HG03575 (cell line): ENCODE results near the gene SIRT2.
"Not testable (repeated sequence)": the region's sequence is repeated elsewhere in the genome, so short reads cannot be mapped to it uniquely, and the experiment has no call there.

Experiments used
- ATAC-seq: cut with Tn5 transposase; IDR thresholded peaks from one replicate; pipeline ENCODE4 v1.9.1; 2021; ENCODE audit not compliant: unreplicated experiment, insufficient number of reproducible peaks, low FRiP score; ENCODE audit errors: extremely low read depth

SIRT2 gene

GRCh38 chr19:38837656-38838121 is 61.7 kb downstream of the SIRT2 start:
- ATAC-seq, result no peak

- ATAC-seq, result no peak
Observed at GRCh38 chr19:38836983-38837626, 62.3 kb downstream of the SIRT2 start.

DNA sequence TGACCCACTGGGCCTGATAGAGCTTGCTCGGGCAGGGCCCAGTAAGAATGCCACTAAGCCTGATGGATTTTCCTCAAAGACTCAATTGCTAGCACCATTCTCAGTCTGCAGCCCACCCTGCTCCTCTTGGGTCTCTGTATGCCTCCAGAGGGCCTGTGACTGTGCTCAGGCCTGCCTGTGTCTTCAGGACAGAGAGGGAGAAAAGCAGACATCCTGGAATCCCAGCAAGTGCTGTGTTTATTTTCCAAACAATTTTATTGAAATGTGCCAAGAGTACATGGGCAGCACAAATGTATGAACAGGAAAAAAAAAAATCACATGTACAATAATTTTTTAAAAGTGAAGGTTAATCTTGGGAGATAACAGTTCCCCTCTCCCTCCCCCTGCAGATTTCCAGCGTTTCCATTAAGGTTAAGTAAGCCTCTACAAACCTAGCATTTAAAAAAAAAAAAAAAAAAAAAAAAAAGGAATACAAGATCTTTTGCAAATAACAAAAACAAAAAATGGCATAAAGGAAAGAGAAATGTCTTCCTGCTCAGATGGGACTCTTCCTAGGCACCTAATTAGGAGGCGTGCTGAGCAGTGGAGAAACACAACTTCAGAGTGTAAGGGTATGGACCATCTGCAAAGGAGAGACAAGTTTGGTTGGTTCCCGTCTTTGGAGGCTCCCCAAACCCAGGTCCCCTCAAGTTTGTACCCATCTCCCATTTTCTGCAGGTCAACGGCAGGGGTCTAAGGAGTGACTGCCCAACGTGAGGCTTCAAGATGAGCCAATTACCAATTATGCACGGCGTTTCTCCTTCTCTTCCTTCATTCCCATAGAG is 63.0 kb downstream of the SIRT2 start:
- no peak for ATAC-seq

DNA sequence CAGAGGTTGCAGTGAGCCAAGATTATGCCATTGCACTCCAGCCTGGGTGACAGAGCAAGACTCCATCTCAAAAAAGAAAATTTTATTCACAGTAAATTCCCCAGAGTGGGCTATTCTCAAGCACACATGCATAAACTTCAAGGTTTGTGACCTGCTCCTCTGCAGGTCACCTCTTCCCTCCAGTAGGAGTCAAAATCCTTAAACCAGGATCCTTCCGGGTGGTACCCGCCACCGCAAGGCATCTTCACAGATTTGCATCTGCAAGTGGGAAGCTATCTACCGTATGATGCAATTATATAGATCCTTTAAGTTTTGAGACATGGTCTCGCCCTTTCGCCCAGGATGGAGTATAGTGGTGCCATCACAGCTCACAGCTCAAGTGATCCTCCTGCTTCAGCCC is 64.8 kb downstream of the SIRT2 start:
- no peak for ATAC-seq

GRCh38 chr19:38834104-38834490 is 65.3 kb downstream of the SIRT2 start:
- no peak for ATAC-seq

DNA sequence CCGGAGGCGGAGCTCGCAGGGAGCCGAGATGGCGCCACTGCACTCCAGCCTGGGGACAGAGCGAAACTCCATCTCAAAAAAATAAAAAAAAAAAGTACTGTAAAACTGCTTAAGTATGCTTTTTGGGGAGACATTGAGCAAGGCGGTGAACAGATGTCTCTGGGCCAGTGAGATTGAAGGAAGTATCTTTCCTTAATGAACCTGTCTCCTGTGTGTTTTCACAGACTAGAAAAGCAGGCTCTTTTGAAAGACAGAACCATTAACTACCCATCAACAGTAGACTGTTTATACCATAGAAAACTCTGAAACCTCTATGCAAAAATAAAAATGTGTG is 66.4 kb downstream of the SIRT2 start:
- ATAC-seq, result no peak

DNA sequence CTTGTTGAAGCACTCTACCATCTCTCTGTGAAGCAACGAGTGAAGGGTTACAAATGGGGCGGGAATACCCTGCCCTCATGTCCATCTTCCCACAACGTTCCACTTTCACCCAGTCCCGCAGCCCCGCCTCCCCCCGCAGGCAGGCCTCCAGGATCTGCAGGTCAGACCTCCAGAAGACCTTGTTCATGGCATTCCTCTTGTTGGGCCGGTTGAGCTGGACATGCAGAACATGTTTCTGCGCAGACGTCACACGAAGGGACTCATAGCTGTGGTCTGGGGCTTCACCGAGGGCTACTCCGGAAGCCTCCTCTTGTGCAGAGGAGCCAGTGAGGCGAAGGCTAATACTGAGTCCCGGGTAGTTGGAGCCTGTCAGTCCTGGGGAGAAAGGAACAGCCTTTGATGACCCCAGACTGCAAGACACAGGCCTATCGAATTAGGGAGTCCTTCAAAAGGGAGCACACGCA is 68.2 kb downstream of the SIRT2 start:
- no peak for ATAC-seq

DNA sequence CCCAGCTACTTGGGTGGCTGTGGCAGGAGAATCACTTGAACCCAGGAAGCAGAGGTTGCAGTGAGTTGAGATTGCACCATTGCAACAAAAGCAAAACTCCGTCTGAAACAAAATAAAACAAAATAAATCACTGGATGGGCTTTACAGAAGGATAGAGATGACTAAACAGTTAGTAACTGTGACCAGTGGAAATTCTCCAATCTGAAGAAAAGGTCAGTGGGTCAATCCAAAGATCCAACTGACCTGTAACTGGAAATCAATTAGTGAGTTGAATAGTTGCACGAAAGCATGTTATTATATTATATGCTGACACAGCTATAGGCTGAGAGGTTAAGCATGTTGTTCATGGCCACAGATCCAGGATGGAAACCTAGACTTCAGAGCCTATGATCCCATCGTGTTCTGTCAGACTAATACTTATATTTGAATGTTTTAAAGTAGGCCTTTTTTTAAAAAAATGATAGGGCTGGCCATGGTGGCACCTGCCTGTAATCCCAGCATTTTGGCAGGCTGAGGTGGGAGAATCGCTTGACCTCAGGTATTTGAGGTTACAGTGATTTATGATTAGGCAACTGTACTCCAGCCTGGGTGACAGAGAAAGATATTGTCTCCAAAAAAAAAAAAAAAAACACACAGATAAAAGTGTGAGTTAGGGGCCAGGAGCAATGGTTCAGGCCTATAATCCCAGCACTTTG is 69.2 kb downstream of the SIRT2 start:
- no peak for ATAC-seq

DNA sequence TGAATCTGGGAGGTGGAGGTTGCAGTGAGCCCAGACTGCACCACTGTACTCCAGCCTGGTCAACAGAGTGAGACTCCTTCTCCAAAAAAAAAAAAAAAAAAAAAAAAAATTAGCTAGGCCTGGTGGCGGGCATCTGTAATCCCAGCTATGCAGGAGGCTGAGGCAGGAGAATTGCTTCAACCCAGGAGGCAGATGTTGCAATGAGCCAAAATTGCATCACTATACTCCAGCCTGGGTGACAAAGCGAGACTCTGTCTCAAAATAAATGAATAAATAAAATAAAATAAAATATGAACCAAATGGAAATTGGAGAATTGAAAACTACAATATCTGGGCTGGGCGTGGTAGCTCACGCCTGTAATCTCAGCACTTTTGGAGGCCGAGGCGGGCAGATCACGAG is 70.2 kb downstream of the SIRT2 start:
- not testable (repeated sequence) for ATAC-seq
